Right lobe of liver (tissue), 4 donors: ENCODE data around the gene ACACA.

Experiments used
- POLR2A ChIP-seq: fragments of 450-650 bp; IDR thresholded peaks from one replicate; pipeline ENCODE4 v1.6.1; 2017; ENCODE audit warnings: antibody characterized with exemption, mild to moderate bottlenecking
- TF ChIP-seq, protein P1 (sequence below), 4 donors: fragments of 200-600 bp in 3 of 4; fragments of 450-650 bp in 1 of 4; IDR thresholded peaks; one replicate each; pipeline versions ENCODE4 v1.5.1 to v1.8.0; 2016 to 2022; ENCODE audit warnings: antibody characterized with exemption in 4 of 4, mild to moderate bottlenecking in 2 of 4
- donor health status: DM: no; HTN: no; CAD: no.
- donor health status: DM: no; HTN: no; CAD: no.
- donor health status: DM: no; HTN: yes; CAD: no.

DNA sequence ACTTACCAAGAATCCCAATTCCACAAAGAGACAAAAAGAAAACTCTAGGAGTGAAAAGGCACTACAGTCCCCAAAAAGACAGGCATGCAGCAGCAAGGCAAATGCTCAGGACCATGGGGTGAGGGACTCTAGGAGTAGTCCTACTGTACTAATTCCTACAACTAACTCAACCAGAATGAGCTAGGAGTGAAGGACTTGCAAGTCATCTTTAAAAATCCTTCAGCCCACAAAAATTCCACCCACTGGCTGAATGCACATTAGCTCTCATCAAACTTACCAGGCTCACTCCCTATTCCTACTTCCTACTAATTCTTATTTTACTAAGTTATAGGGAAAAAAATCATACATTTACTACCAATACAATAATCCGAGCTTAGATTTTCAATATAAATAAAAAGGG lies 172.5 kb downstream of the ACACA start:
- TF ChIP-seq, protein P1, sequence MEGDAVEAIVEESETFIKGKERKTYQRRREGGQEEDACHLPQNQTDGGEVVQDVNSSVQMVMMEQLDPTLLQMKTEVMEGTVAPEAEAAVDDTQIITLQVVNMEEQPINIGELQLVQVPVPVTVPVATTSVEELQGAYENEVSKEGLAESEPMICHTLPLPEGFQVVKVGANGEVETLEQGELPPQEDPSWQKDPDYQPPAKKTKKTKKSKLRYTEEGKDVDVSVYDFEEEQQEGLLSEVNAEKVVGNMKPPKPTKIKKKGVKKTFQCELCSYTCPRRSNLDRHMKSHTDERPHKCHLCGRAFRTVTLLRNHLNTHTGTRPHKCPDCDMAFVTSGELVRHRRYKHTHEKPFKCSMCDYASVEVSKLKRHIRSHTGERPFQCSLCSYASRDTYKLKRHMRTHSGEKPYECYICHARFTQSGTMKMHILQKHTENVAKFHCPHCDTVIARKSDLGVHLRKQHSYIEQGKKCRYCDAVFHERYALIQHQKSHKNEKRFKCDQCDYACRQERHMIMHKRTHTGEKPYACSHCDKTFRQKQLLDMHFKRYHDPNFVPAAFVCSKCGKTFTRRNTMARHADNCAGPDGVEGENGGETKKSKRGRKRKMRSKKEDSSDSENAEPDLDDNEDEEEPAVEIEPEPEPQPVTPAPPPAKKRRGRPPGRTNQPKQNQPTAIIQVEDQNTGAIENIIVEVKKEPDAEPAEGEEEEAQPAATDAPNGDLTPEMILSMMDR (IDR thresholded peaks at IDR 0.05), result no peak
- no peak for TF ChIP-seq POLR2A
